RWPE1 (cell line): ENCODE data around the gene SMIM38.

ENCODE experiments used
- CTCF ChIA-PET: fragments of 350-600 bp; sonication (Branson Sonifier 250); formaldehyde crosslinking; extraction: SDS; loops from one replicate; lab custom pipeline; 2021; lab: Yijun Ruan, JAX
- POLR2A ChIA-PET: fragments of 400-600 bp; formaldehyde crosslinking; extraction: SDS; loops from one replicate; lab custom pipeline; 2020; ENCODE audit warnings: antibody characterized with exemption; ENCODE audit not compliant: low non-redundant PET; lab: Yijun Ruan, JAX
- DNase-seq: peaks from one replicate; pipeline ENCODE4 v3.0.0; 2012; ENCODE audit warnings: low spot score
- H3K27ac ChIP-seq: fragments of 450-650 bp; 2 replicates; pipeline ENCODE4 v1.5.1; 2017
- TF ChIP-seq, protein P1 (sequence below): fragments of 450-650 bp; conservative IDR thresholded peaks from 2 replicates; pipeline ENCODE4 v1.5.1; 2017; ENCODE audit warnings: low read depth, mild to moderate bottlenecking

Gene SMIM38

DNA sequence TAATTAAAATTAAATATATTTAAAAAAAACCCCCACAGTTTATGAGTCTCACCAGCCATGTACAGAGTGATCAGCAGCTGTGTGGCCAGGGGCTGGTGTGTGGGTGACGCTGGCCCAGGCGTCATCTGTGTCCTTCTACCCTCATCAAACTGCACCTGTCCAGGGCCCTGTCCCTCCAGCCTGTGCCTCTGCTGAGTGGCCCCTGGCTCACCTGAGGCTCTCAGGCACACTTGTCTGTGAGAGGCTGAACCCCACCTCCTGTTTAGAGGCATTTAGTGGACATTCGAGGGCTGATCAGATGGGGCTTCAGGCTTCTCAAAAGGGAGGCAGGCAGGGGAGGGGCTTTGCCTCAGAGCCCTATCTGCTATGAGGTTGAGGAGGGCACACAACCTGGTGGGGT is 29.9 kb upstream of the SMIM38 start:
- peak overlapping the region; percentile 39; the same call in 1 of the 2 replicates for H3K27ac ChIP-seq
- TF ChIP-seq, protein P1, sequence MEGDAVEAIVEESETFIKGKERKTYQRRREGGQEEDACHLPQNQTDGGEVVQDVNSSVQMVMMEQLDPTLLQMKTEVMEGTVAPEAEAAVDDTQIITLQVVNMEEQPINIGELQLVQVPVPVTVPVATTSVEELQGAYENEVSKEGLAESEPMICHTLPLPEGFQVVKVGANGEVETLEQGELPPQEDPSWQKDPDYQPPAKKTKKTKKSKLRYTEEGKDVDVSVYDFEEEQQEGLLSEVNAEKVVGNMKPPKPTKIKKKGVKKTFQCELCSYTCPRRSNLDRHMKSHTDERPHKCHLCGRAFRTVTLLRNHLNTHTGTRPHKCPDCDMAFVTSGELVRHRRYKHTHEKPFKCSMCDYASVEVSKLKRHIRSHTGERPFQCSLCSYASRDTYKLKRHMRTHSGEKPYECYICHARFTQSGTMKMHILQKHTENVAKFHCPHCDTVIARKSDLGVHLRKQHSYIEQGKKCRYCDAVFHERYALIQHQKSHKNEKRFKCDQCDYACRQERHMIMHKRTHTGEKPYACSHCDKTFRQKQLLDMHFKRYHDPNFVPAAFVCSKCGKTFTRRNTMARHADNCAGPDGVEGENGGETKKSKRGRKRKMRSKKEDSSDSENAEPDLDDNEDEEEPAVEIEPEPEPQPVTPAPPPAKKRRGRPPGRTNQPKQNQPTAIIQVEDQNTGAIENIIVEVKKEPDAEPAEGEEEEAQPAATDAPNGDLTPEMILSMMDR, result no peak
- ChIA-PET POLR2A (no interaction called here), CTCF (no interaction called here)
- DNase-seq, result no peak

DNA sequence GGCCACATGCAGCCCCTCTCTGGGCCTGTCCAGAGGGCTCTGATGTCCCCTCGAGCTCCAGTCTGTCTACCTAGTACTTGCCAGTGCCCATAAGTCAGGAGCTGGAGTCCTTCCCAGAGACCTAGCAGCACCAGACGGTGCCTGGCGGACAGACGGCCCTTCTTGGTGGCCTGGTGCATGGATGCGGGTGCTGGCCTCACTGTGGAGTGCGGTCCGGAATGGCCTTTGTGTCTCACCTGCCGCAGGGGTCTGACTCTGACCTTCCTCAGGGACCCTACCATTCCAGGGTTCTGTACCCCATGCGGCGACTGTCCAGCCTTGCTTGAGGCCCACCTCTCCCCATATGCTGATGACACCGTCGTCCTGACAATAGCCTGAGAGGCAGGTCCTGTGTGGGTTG is 29.4 kb upstream of the SMIM38 start:
- POLR2A ChIA-PET, result no interaction called here
- no peak for DNase-seq
- TF ChIP-seq, protein P1, result no peak
- H3K27ac ChIP-seq, result peak overlapping the region; percentile 39; the same call in 1 of the 2 replicates
- CTCF ChIA-PET, result no interaction called here

DNA sequence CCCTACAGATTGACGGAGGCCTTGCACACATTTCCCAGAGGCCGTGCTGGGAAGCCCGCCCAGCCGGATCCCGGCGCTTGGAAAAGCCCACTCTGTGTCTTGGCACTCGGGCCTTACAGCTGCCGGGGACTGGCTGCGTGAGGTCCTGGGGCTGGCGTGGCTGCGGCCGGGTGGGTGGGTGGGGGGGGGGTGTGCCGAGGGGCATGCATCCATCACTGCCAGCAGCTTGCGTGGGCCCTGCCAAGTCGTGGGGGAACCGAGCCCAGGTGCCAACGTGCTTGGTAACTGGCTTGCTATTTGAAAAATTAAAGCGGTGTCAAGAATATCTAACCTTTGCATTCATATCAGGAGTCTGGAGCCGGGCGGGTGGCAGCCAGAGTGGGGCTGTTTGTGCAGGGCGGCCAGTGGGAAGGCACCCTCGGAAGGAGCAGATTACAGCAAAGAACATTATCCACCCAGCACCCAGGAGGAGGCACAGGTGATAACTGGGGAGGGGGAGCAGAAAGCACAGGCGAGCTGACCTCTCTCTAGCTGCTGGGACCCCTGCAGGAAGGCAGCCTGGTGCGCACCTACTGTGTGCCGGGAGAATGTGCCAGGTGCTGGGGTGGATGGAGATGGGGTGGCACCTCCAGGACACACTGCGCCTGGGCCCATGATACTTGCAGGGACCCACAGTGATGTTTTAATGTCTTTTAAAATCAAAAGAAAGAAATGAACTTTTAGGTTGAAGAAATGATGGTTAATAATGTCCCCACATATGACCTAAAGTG is 28.5 kb upstream of the SMIM38 start:
- H3K27ac ChIP-seq, result no peak overlapping the region
- DNase-seq, result no peak
- TF ChIP-seq, protein P1, result no peak
- ChIA-PET POLR2A (no interaction called here), CTCF (no interaction called here)

DNA sequence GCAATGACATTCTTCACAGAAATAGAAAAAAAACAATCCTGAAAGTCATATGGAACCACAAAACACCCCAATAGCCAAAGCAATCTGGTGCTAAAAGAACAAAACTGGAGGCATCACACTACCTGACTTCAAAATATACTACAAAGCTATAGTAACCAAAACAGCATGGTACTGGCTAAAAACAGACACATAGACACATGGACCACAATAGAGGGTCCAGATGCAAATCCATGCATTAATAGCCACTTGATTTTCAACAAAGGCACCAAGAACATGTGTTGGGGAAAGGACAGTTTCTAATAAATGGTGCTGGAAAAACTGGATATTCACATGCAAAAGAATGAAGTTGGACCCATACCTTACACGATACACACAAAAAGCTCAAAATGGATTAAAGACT is 27.9 kb upstream of the SMIM38 start:
- POLR2A ChIA-PET, result no interaction called here
- CTCF ChIA-PET, result no interaction called here
- TF ChIP-seq, protein P1, result no peak

DNA sequence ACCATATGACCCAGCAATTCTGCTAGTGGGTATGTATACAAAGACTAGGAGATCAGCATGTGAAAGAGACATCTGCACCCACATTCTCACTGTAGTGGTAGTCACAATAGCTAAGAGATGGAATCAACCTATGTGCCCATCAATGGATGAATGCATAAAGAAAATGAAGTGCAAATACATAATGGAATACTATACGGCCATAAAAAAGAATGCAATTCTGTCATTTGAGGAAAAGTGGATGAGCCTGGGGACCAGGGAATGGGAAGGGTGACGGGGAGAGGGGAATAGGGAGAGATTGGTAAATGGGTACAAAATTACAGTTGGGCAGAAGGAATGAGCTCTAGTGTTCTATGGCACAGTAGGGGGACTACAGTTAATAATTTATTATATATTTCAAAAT is 26.7 kb upstream of the SMIM38 start:
- ChIA-PET CTCF (interaction anchor here (0.6 kb wide), 1 partner anchor 49 kb away, joined by 3 read pairs; no protein-coding TSS in a partner anchor), POLR2A (no interaction called here)
- no peak overlapping the region for H3K27ac ChIP-seq
- DNase-seq, result no peak
- TF ChIP-seq, protein P1, result no peak

More for the DNA sequence above, 27.9 kb upstream of the SMIM38 start:
- DNase-seq, result no peak
- H3K27ac ChIP-seq, result no peak overlapping the region

DNA sequence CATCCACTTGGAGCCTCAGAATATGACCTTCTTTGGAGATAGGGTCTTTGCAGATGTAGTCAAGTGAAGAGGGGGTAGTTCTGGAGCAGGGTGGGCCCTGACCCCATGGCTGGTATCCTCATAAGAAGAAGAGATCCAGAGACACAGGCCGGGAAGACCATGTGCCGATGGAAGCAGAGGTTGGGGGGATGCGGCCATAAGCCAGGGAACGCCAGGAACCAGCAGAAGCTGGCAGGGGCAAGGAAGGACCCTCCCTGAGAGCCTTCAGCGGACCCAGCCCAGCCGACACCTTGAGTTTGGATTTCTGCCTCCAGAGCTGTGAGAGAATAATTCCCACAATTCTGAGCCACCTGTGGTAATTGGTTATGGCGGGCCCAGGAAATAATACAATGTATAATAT is 26.1 kb upstream of the SMIM38 start:
- ChIA-PET POLR2A (no interaction called here), CTCF (interaction anchor here (0.6 to 0.7 kb wide), 2 partner anchors 48 to 1103 kb away, joined by 3 read pairs; no protein-coding TSS in a partner anchor)
- no peak overlapping the region for H3K27ac ChIP-seq
- DNase-seq, result no peak
- TF ChIP-seq, protein P1, result no peak
